Neutrophil (primary cell): ENCODE data around the gene ERP29.
"Not testable (repeated sequence)": the region's sequence is repeated elsewhere in the genome, so short reads cannot be mapped to it uniquely, and the experiment has no call there.

Source experiments
- H3K27ac ChIP-seq: fragments of 200-600 bp; sonication (generic); 2 replicates; pipeline ENCODE4 v1.5.1; 2016; ENCODE audit warnings: mild to moderate bottlenecking, moderate library complexity
- H3K27me3 ChIP-seq: fragments of 200-600 bp; sonication (generic); 2 replicates; pipeline ENCODE4 v1.6.0; 2016; ENCODE audit warnings: mild to moderate bottlenecking
- H3K36me3 ChIP-seq: fragments of 200-600 bp; sonication (generic); 2 replicates; pipeline ENCODE4 v1.5.1; 2017
- H3K4me1 ChIP-seq, 2 experiments: fragments of 200-600 bp in 1 of 2; sonication (generic) in 1 of 2; 1 replicate in 1 of 2; 2 replicates in 1 of 2; pipeline versions ENCODE4 v1.5.1 to v1.6.1; 2013 to 2016; ENCODE audit warnings: low read depth in 1 of 2, low read length in 1 of 2, mild to moderate bottlenecking in 1 of 2, moderate library complexity in 1 of 2; ENCODE audit not compliant: control insufficient read depth in 1 of 2, insufficient read depth in 1 of 2
- H3K4me3 ChIP-seq, 2 experiments: fragments of 200-600 bp in 1 of 2; sonication (generic) in 1 of 2; 1 replicate in 1 of 2; 2 replicates in 1 of 2; pipeline ENCODE4 v1.5.1; 2013 to 2016; ENCODE audit warnings: low read depth in 1 of 2, low read length in 1 of 2, mild to moderate bottlenecking in 1 of 2, moderate library complexity in 1 of 2
- H3K9me3 ChIP-seq: fragments of 200-600 bp; sonication (generic); 2 replicates; pipeline ENCODE4 v1.5.1; 2016
- CTCF ChIP-seq: fragments of 200-600 bp; sonication (generic); IDR thresholded peaks from 2 replicates; pipeline ENCODE4 v1.5.1; 2016; ENCODE audit warnings: antibody characterized with exemption

ERP29 gene

GRCh38 chr12:112031472-112031871 is 18.2 kb downstream of the ERP29 start:
- Histone ChIP-seq H3K36me3 (peaks cover 15% of the 10 kb centered on the region), H3K4me3 (no peak overlapping the region), H3K4me1 (no peaks in the 10 kb centered on the region), H3K27ac (no peak overlapping the region), H3K27me3 (no peaks in the 10 kb centered on the region), H3K9me3 (no peaks in the 10 kb centered on the region)
- no peak for TF ChIP-seq CTCF

DNA sequence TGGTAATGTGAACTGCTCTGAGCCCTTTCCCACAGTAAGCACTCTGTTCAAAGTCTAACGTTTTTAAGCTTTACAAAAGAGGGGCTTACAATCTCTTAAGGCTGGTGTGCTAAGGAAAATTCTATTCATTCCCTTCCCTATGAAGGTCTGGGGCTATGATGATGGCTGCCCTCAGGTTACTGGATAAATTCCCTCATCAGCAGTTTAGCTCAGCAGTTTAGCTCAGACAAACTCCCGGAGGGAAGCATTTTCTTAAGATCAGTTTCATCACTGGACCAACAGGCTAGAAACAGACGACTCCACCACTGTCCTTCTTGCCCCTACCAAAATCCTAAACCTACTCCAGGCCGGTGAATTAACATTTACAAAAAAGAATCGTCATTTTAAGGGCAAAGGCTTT is 19.1 kb downstream of the ERP29 start:
- no peak overlapping the region for H3K4me3 ChIP-seq
- no peak overlapping the region for H3K27ac ChIP-seq

DNA sequence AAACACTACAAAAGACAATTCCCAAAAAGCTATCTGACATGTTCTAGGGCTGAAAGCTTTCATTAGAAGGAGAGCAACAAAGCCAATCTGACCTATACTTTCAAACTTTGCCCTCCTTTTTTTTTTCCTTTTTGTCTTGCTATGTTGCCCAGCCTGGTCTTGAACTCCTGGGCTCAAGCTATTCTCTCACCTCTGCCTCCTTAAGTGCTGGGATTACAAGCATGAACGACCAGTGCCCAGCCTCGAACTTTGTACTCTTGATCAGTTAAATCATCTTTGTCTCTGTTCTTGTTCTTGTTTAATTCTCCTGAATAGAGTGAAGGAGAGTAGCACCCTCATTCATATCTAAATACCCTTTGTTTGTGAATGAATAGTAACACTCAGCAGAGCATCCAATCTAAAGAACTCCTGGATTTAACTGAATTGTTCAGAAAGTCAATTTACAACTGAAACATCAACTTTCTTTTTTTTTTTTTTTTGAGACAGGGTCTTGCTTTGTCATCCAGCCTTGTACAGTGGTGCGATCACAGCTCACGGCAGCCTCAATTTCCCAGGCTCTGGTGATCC is 22.1 kb downstream of the ERP29 start:
- Histone ChIP-seq H3K27ac (no peak overlapping the region), H3K4me3 (no peak overlapping the region), H3K4me1 (no peaks in the 10 kb centered on the region), H3K36me3 (peaks cover 37% of the 10 kb centered on the region), H3K27me3 (no peaks in the 10 kb centered on the region), H3K9me3 (no peaks in the 10 kb centered on the region)
- TF ChIP-seq CTCF, result no peak

More for the DNA sequence above, 19.1 kb downstream of the ERP29 start:
- H3K36me3 ChIP-seq, result peaks cover 15% of the 10 kb centered on the region
- no peaks in the 10 kb centered on the region for H3K9me3 ChIP-seq
- TF ChIP-seq CTCF, result no peak
- H3K4me1 ChIP-seq, result no peaks in the 10 kb centered on the region
- H3K27me3 ChIP-seq, result no peaks in the 10 kb centered on the region

DNA sequence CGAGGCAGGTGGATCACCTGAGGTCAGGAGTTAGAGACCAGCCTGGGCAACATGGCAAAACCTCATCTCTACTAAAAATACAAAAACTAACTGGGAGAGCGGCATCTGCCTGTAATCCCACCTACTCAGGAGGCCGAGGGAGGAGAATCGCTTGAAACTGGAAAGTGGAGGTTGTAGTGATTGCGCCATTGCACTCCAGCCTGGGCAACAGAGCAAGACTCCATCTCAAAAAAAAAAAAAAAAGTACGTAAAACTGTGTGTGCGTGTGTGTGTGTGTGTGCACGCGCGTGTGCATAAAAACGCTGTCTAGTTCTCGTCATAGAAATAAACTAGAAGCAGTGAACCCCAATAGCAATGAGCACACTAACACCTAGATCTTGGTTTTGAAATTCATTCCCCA is 23.4 kb downstream of the ERP29 start:
- not testable (repeated sequence) for H3K4me1 ChIP-seq, H3K27ac ChIP-seq, H3K27me3 ChIP-seq, H3K9me3 ChIP-seq, H3K4me3 ChIP-seq
- peaks cover 48% of the 10 kb centered on the region for H3K36me3 ChIP-seq

DNA sequence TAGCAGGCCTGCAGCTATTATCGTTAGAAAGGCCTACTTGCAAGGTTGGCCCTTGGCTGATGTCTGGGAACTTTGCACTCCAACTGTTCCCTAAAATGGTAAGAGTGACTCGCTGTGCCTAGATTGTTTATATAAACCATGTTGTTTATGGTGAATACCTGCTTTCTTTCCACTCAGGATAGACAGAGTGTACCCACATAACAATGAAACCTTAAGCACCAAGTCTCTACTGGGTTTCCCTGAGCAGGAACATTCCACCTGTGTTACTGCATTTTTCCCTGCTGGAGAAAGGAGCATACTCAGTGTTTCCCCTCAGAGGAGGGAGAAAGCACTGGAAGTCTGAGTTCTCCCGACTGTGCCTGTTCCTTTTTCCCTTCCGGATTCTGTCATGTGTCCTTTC is 32.8 kb downstream of the ERP29 start:
- H3K36me3 ChIP-seq, result peaks cover 24% of the 10 kb centered on the region

GRCh38 chr12:112049351-112049750 is 36.1 kb downstream of the ERP29 start:
- no peak overlapping the region for H3K27ac ChIP-seq
- no peak for TF ChIP-seq CTCF
- H3K36me3 ChIP-seq, result peaks cover 28% of the 10 kb centered on the region
- H3K9me3 ChIP-seq, result no peaks in the 10 kb centered on the region
- no peak overlapping the region for H3K4me3 ChIP-seq
- H3K4me1 ChIP-seq, result peaks cover 8 to 9% of the 10 kb centered on the region in 2 experiments
- H3K27me3 ChIP-seq, result no peaks in the 10 kb centered on the region

More for the DNA sequence above, 32.8 kb downstream of the ERP29 start:
- no peaks in the 10 kb centered on the region for H3K27me3 ChIP-seq
- H3K4me1 ChIP-seq, result peaks cover 8 to 9% of the 10 kb centered on the region in 2 experiments
- TF ChIP-seq CTCF, result no peak
- H3K4me3 ChIP-seq, result no peak overlapping the region
- no peaks in the 10 kb centered on the region for H3K9me3 ChIP-seq
- H3K27ac ChIP-seq, result no peak overlapping the region
